ENCODE results near the gene CDH12.
"Not testable (repeated sequence)": the region's sequence is repeated elsewhere in the genome, so short reads cannot be mapped to it uniquely, and the experiment has no call there.

The CDH12 gene

GRCh38 chr5:22249209-22249729, 603.9 kb downstream of the CDH12 start:
- no peaks in the 10 kb centered on the region for H3K27me3 Mint-ChIP-seq
- no peak overlapping the region for H3K4me3 Mint-ChIP-seq
- no peak overlapping the region for H3K27ac Mint-ChIP-seq
- DNase-seq (no peak), ATAC-seq (replicated peaks) (no peak)
- no peaks in the 10 kb centered on the region for H3K36me3 Mint-ChIP-seq
- no peaks in the 10 kb centered on the region for H3K4me1 Mint-ChIP-seq
- H3K9me3 Mint-ChIP-seq = no peaks in the 10 kb centered on the region

DNA sequence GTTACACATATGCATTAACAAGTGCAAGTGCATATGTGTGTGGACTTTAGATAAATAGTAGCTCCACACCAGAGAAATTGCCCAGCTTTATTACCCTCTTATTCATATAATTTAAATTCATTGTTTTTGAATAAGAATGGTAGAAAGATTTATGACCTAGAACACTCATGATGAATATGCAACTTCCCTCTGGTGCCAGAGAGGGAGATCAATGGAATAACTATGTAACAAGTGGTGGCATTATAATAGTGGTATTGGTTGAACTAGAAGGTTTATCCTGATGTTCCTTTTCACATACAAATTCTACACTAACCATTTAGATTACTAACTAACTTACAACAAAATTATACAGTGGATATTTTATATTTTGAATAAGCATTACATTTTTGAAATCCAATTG, 607.4 kb downstream of the CDH12 start:
- Mint-ChIP-seq H3K36me3 (no peaks in the 10 kb centered on the region), H3K27ac (no peak overlapping the region), H3K9me3 (peaks cover 0 to 4% of the 10 kb centered on the region in 2 donors), H3K4me1 (no peaks in the 10 kb centered on the region), H3K27me3 (no peaks in the 10 kb centered on the region), H3K4me3 (no peak overlapping the region)
- DNase-seq (no peak), ATAC-seq (replicated peaks) (no peak)

- DNase-seq = no peak
- no peak overlapping the region for H3K27ac Mint-ChIP-seq
- H3K27me3 Mint-ChIP-seq = no peaks in the 10 kb centered on the region
- H3K9me3 Mint-ChIP-seq = peaks cover 0 to 4% of the 10 kb centered on the region in 2 donors
- H3K4me1 Mint-ChIP-seq = no peaks in the 10 kb centered on the region
- ATAC-seq (replicated peaks) = no peak
- H3K36me3 Mint-ChIP-seq = no peaks in the 10 kb centered on the region
- no peak overlapping the region for H3K4me3 Mint-ChIP-seq
Measured at GRCh38 chr5:22242532-22242931, 610.6 kb downstream of the CDH12 start.

- Mint-ChIP-seq H3K4me1 (no peaks in the 10 kb centered on the region), H3K9me3 (peaks cover 0 to 4% of the 10 kb centered on the region in 2 donors), H3K4me3 (no peak overlapping the region), H3K27me3 (no peaks in the 10 kb centered on the region), H3K27ac (no peak overlapping the region), H3K36me3 (no peaks in the 10 kb centered on the region)
- no peak for DNase-seq
- no peak for ATAC-seq (replicated peaks)
Measured at GRCh38 chr5:22238047-22238446, 615.1 kb downstream of the CDH12 start.

DNA sequence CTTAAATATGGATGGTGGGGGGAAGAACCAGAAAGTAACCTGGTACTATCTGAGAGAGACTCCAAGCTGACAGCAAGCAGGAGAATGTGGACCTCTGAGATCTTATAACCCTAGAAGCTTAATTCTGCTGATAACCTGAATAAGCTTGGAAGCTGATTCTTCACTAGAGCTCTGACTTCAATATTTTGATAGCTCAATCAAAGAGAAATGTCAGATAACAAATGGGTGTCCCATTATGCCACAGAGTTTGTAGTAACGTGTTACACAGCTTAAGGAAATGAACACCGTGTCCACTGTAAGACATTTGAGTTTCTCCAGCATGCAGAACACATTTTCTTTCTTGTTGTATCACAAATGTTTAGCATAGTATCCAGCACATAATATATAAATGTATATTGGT, 626.7 kb downstream of the CDH12 start:
- Mint-ChIP-seq H3K4me1 (no peaks in the 10 kb centered on the region), H3K9me3 (no peaks in the 10 kb centered on the region), H3K4me3 (no peak overlapping the region), H3K36me3 (no peaks in the 10 kb centered on the region), H3K27me3 (no peaks in the 10 kb centered on the region), H3K27ac (no peak overlapping the region)
- DNase-seq (no peak), ATAC-seq (replicated peaks) (no peak)

- Mint-ChIP-seq H3K4me1 (no peaks in the 10 kb centered on the region), H3K27ac (no peak overlapping the region)
- no peak for ATAC-seq (replicated peaks)
Measured at GRCh38 chr5:22223079-22223478, 630.1 kb downstream of the CDH12 start.

DNA sequence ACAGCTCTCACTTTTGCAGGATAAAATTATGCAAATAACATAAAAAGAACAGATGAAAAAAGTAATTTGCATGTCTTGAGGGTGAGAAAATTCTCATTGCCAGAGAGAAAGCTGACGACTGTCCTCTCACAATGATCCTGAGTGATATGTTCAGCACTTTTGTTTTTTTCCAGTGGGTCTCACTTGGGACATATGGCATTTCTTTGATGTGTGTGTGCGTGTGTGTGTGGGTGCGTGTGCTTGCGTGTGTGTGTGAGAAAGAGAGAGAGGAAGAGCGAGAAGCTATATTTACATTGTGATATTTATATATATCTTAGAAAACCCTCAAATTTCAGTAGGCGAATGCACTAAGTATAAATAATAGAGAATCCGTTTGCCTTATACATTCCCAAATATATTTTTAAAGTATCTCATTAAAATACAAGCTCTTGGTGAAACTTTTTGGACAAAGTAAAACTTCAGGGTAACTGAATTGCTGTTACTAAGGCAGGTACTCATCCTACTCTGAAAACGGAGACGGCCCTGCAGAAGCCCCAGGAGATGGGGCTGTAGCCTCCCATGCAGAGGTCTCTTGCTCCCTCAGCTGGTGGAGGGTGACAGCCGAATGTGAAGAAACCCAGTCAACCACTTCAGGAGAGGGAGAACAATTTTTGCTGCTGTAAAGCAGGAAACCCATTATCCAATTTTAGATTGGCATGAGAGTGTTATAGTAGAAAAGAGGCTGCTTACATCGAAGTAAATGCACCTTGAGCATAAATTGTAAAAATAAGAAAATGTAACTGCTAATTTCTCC, 639.2 kb downstream of the CDH12 start:
- not testable (repeated sequence) for H3K27me3 Mint-ChIP-seq, H3K27ac Mint-ChIP-seq, H3K9me3 Mint-ChIP-seq, H3K4me1 Mint-ChIP-seq, H3K36me3 Mint-ChIP-seq, DNase-seq, H3K4me3 Mint-ChIP-seq
- ATAC-seq (replicated peaks) = peak; percentile 71 to 73

More at GRCh38 chr5:22223079-22223478, 630.1 kb downstream of the CDH12 start:
- no peak for DNase-seq
- no peaks in the 10 kb centered on the region for H3K36me3 Mint-ChIP-seq
- H3K9me3 Mint-ChIP-seq = no peaks in the 10 kb centered on the region
- H3K4me3 Mint-ChIP-seq = no peak overlapping the region
- no peaks in the 10 kb centered on the region for H3K27me3 Mint-ChIP-seq

DNA sequence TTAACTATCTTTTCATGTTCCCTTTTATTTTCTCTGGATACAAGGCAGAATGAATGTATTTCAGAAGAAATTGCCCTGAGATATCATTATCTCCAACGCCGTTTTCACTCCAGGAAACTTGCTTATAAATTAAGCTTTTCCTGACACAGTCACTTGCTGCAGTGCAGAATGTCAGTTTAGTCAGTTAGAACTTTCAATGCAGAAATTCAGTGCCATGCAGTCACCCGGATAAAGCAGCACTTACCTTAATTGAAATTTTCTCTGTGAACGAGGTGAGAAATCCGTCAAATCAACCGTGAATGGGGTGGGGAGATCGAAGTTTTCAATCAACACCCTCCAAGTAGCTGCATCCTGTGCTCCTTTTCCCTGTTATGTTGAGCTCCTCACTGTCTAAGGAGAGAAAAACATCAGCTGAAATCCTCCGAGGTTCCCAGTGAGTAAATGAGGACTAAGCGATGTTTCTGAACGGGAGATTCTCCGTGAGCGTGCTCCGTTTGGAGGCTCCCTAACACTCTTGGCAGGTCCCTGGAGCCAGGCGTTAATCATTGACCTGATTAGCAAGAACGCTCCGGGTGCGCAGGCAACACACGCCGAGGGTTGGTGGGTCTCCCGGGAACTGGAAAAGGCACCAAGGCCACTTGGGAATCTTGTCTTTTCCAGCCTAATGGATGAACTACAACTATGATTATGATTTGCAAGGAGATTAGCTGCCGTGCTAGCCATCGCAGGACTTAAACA, 640.7 kb downstream of the CDH12 start:
- not testable (repeated sequence) for H3K9me3 Mint-ChIP-seq; H3K27me3 Mint-ChIP-seq; H3K4me3 Mint-ChIP-seq; H3K4me1 Mint-ChIP-seq; ATAC-seq (replicated peaks); DNase-seq; H3K27ac Mint-ChIP-seq; H3K36me3 Mint-ChIP-seq

- not testable (repeated sequence) for H3K4me1 Mint-ChIP-seq; H3K9me3 Mint-ChIP-seq; H3K4me3 Mint-ChIP-seq; DNase-seq; ATAC-seq (replicated peaks); H3K36me3 Mint-ChIP-seq; H3K27ac Mint-ChIP-seq; H3K27me3 Mint-ChIP-seq
Measured at GRCh38 chr5:22208463-22208862, 644.7 kb downstream of the CDH12 start.

DNA sequence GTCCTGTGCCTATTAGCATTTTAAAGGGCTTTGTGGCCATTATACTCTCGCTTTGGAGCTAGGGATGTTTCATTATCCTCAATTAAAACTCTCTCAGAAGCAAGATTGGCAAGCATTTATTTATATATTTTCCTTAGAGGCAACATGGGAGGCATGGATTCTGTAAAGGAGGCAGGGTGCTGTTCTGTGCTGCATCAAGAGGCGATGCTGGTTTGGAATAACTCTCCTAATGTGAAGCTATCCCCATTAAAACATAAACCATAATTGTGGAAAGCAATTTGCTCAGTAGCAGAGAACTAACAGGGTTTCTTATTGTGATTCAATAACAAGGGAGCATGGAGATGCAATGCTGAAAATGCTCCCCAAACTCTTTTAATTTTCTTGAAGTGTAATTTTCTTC, 664.5 kb downstream of the CDH12 start:
- H3K4me1 Mint-ChIP-seq; H3K4me3 Mint-ChIP-seq; H3K27ac Mint-ChIP-seq; ATAC-seq (replicated peaks); H3K36me3 Mint-ChIP-seq; DNase-seq; H3K27me3 Mint-ChIP-seq; H3K9me3 Mint-ChIP-seq: not testable (repeated sequence)

GRCh38 chr5:22187632-22188228, 665.4 kb downstream of the CDH12 start:
- H3K36me3 Mint-ChIP-seq; H3K4me3 Mint-ChIP-seq; H3K27ac Mint-ChIP-seq; ATAC-seq (replicated peaks); H3K9me3 Mint-ChIP-seq; DNase-seq; H3K27me3 Mint-ChIP-seq; H3K4me1 Mint-ChIP-seq: not testable (repeated sequence)

- H3K4me3 Mint-ChIP-seq; DNase-seq; ATAC-seq (replicated peaks); H3K4me1 Mint-ChIP-seq; H3K9me3 Mint-ChIP-seq; H3K36me3 Mint-ChIP-seq; H3K27ac Mint-ChIP-seq; H3K27me3 Mint-ChIP-seq: not testable (repeated sequence)
Measured at GRCh38 chr5:22169226-22169625, 683.9 kb downstream of the CDH12 start.

GRCh38 chr5:22168704-22169103, 684.4 kb downstream of the CDH12 start:
- not testable (repeated sequence) for DNase-seq; H3K4me3 Mint-ChIP-seq; H3K4me1 Mint-ChIP-seq; H3K27me3 Mint-ChIP-seq; H3K27ac Mint-ChIP-seq; H3K9me3 Mint-ChIP-seq; H3K36me3 Mint-ChIP-seq; ATAC-seq (replicated peaks)

- H3K36me3 Mint-ChIP-seq; DNase-seq; H3K4me3 Mint-ChIP-seq; H3K27me3 Mint-ChIP-seq; H3K27ac Mint-ChIP-seq; ATAC-seq (replicated peaks); H3K4me1 Mint-ChIP-seq; H3K9me3 Mint-ChIP-seq: not testable (repeated sequence)
Measured at GRCh38 chr5:22165931-22166330, 687.2 kb downstream of the CDH12 start.
